K562 (cell line): Measurements from ENCODE around the gene CC2D2B. TPM values are rescaled to one million over a fixed set of nuclear protein-coding genes. Genes with fewer than 3 reads are reported as not detected.

Experiments
- ASH1L ChIP-seq: fragments of 450-650 bp; IDR thresholded peaks from 2 replicates; pipeline ENCODE4 v1.6.1; 2018; ENCODE audit warnings: borderline replicate concordance, mild to moderate bottlenecking, low read depth; ENCODE audit not compliant: partially characterized antibody
- ATF6 ChIP-seq: sonication (generic); formaldehyde crosslinking; IDR thresholded peaks from 2 replicates; pipeline ENCODE4 v1.4.0; 2020; ENCODE audit warnings: mild to moderate bottlenecking, missing genetic modification reagents
- E2F3 ChIP-seq: fragments of 250-450 bp; sonication (Bioruptor Pico); IDR thresholded peaks from 2 replicates; pipeline ENCODE4 v1.4.0; 2020; ENCODE audit warnings: mild to moderate bottlenecking
- FOSL1 ChIP-seq: fragments of 200-800 bp; sonication (Bioruptor generic); conservative IDR thresholded peaks from 2 replicates; pipeline ENCODE4 v1.6.1; 2016; ENCODE audit warnings: missing genetic modification characterization, missing compliant biosample characterization
- HCFC1 ChIP-seq: IDR thresholded peaks from 2 replicates; pipeline ENCODE4 v1.6.1; 2012; ENCODE audit warnings: low read depth, low read length, improper control_type of control experiment
- HMBOX1 ChIP-seq: sonication (generic); IDR thresholded peaks from 2 replicates; pipeline ENCODE4 v1.6.1; 2016
- MIER1 ChIP-seq: fragments of 450-650 bp; IDR thresholded peaks from 2 replicates; pipeline ENCODE4 v1.6.1; 2016; ENCODE audit warnings: antibody characterized with exemption, mild to moderate bottlenecking, low read depth
- NFYB ChIP-seq: IDR thresholded peaks from 2 replicates; pipeline ENCODE4 v1.6.1; 2011; ENCODE audit warnings: mild to moderate bottlenecking, moderate library complexity; ENCODE audit not compliant: insufficient read length; ENCODE audit errors: extremely low read depth
- NR2C2 ChIP-seq, 2 experiments: fragments of 200-800 bp in 1 of 2; sonication (Bioruptor generic) in 1 of 2; sonication (generic) in 1 of 2; formaldehyde crosslinking in 1 of 2; IDR thresholded peaks; 2 replicates each; pipeline versions ENCODE4 v1.6.1 to v1.8.0; 2016 to 2022; ENCODE audit warnings: mild to moderate bottlenecking in 1 of 2, missing compliant biosample characterization in 1 of 2, missing genetic modification characterization in 1 of 2, missing genetic modification reagents in 1 of 2
- RAD51 ChIP-seq: fragments of 450-650 bp; IDR thresholded peaks from 2 replicates; pipeline ENCODE4 v1.7.1; 2016; ENCODE audit warnings: low read depth, mild to moderate bottlenecking, borderline replicate concordance
- SMAD1 ChIP-seq: fragments of 150-350 bp; IDR thresholded peaks from 2 replicates; pipeline ENCODE4 v1.6.1; 2014; ENCODE audit warnings: low read length, low read depth; ENCODE audit not compliant: partially characterized antibody
- SUPT5H ChIP-seq: fragments of 450-650 bp; IDR thresholded peaks from 2 replicates; pipeline ENCODE4 v1.6.1; 2016
- TCF15 ChIP-seq: fragments of 250-450 bp; sonication (Bioruptor Pico); IDR thresholded peaks from 2 replicates; pipeline ENCODE4 v1.8.0; 2022; ENCODE audit warnings: moderate library complexity, mild to moderate bottlenecking, inconsistent platforms
- ZNF512 ChIP-seq: IDR thresholded peaks from 2 replicates; pipeline ENCODE4 v1.6.1; 2016; ENCODE audit warnings: missing genetic modification characterization, missing compliant biosample characterization
- ZNF583 ChIP-seq: fragments of 250-450 bp; sonication (Bioruptor Pico); IDR thresholded peaks from 2 replicates; pipeline ENCODE4 v1.4.0; 2020
- polyA plus RNA-seq, 8 experiments: library from polyadenylated mRNA; depleted of rRNA in 4 of 8; stranded (reverse) in 5 of 8; unstranded in 3 of 8; fragments of >200 nt; fragmentation: Nextera tagmentation in 2 of 8; fragmentation: Illumina TruSeq in 1 of 8; extraction: Ambion mirVana in 2 of 8; extraction: Trizol in 1 of 8; gene quantifications; 2 replicates each; pipeline versions ENCODE4 v1.2.1 to v1.2.3, GENCODE V29; 2011 to 2014; ENCODE audit warnings: inconsistent platforms in 1 of 8, missing spikeins in 1 of 8
- total RNA-seq, 7 experiments: library from RNA; depleted of rRNA in 6 of 7; stranded (reverse); fragments of >200 nt in 6 of 7; fragmentation: Illumina TruSeq in 2 of 7; extraction: Trizol in 2 of 7; gene quantifications; 2 replicates each; pipeline versions ENCODE4 v1.2.1 to v1.2.3, GENCODE V29; 2011 to 2021; ENCODE audit warnings: low replicate concordance in 1 of 7
- TF ChIP-seq, protein P1 (sequence below): fragments of 250-450 bp; sonication (Bioruptor Pico); IDR thresholded peaks from 2 replicates; pipeline ENCODE4 v1.4.0; 2020; ENCODE audit warnings: mild to moderate bottlenecking
- TF ChIP-seq, protein P2 (sequence below), 2 experiments: fragments of 450-650 bp in 1 of 2; sonication (generic) in 1 of 2; formaldehyde crosslinking in 1 of 2; IDR thresholded peaks in 1 of 2; conservative IDR thresholded peaks in 1 of 2; 2 replicates each; pipeline versions ENCODE4 v1.6.1 to v1.8.1; 2016 to 2023; ENCODE audit warnings: mild to moderate bottlenecking in 2 of 2, moderate library complexity in 2 of 2, inconsistent platforms in 1 of 2, missing genetic modification reagents in 1 of 2

The CC2D2B gene
- total and polyA plus RNA-seq, 9 of the 15 experiments (the other 6 are each of a cell fraction or from before 2014, with no cell fraction given) = 0.10 to 0.34 (median 0.20) TPM; not detected in 5

DNA sequence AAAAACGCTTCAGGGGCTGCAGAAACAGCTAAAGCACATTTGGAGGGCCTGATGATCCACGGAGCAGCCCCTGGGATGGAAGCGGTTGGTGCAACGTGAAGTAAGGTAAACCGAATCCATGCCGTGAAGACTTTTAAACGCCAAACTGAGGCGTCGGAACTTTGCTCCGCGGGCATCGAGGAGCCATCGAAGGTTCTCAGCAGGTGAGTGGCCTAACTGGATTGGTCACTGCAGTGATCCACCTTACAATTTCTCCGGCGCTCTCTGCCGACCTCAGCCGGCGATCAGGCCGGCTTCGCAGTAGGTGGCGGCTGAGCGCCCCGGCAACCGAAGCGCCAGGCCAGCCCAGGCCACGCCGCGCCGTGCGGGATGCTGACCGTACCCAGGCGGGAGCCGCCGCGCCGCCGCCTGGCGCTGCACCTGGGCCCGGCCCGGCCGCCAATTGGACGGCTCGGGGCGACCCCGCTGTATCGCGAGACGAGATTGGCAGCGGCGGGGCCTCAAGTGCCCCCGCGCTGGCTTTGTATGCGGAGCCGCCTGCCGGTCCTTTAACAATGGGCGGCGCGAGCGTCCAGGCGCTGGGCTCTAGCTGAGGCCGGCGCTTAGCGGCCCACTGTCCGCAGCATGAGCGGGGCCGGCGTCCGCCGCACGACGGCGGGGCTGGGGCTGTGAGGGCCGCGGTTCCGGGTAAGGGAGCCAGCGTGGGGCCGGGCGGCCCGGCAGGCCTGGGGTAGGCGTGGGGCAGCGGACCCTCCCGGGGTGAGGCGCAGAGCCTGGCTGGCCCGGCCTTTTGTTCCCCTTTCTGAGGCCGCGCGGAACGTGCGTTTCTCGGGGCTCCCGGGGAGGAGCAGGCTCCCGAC is 135.5 kb downstream of the CC2D2B start, which contains the start of gene CCNJ (continued):
- TF ChIP-seq, protein P1, sequence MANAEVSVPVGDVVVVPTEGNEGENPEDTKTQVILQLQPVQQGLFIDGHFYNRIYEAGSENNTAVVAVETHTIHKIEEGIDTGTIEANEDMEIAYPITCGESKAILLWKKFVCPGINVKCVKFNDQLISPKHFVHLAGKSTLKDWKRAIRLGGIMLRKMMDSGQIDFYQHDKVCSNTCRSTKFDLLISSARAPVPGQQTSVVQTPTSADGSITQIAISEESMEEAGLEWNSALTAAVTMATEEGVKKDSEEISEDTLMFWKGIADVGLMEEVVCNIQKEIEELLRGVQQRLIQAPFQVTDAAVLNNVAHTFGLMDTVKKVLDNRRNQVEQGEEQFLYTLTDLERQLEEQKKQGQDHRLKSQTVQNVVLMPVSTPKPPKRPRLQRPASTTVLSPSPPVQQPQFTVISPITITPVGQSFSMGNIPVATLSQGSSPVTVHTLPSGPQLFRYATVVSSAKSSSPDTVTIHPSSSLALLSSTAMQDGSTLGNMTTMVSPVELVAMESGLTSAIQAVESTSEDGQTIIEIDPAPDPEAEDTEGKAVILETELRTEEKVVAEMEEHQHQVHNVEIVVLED (CRISPR knock-in tag) = peak; percentile 50; the same call in 1 of the 2 replicates
- TF ChIP-seq ASH1L = peak; percentile 51
- TF ChIP-seq, protein P2, sequence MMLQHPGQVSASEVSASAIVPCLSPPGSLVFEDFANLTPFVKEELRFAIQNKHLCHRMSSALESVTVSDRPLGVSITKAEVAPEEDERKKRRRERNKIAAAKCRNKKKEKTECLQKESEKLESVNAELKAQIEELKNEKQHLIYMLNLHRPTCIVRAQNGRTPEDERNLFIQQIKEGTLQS (IDR thresholded peaks at IDR 0.05) = no peak
- TF ChIP-seq, protein P2 (CRISPR knock-in tag; conservative IDR thresholded peaks at IDR 0.05) = no peak
- TF ChIP-seq ZNF583 (CRISPR knock-in tag) = no peak
- peak; percentile 52; the same call in 1 of the 2 replicates for TF ChIP-seq SUPT5H
- no peak for TF ChIP-seq ZNF512 (tag)
- TF ChIP-seq HMBOX1 = no peak
- peak; percentile 41; the same call in 1 of the 2 replicates for TF ChIP-seq HCFC1
- no peak for TF ChIP-seq RAD51
- TF ChIP-seq NR2C2 (CRISPR knock-in tag; IDR thresholded peaks at IDR 0.05) = no peak
- peak; percentile 60; the same call in 1 of the 2 replicates for TF ChIP-seq NR2C2 (tag; IDR thresholded peaks at IDR 0.05)
- TF ChIP-seq E2F3 (CRISPR knock-in tag) = 0 out of 2 replicates have a peak, but pooled peaks have one; percentile 11
- peak; percentile 80; the same call in 1 of the 2 replicates for TF ChIP-seq ATF6
- peak; percentile 83 for TF ChIP-seq NFYB
- no peak for TF ChIP-seq SMAD1
- TF ChIP-seq MIER1 = no peak
- TF ChIP-seq FOSL1 (tag) = no peak
- TF ChIP-seq TCF15 = peak; percentile 10; the same call in 1 of the 2 replicates
